Anterior cingulate cortex (tissue), 58 donors: ENCODE data around the gene FRMD4A.
"Not testable (repeated sequence)": the region's sequence is repeated elsewhere in the genome, so short reads cannot be mapped to it uniquely, and the experiment has no call there.

Source experiments
- DNase-seq, 58 donors: peaks; one replicate each; lab custom pipeline; 2025; lab: John Stamatoyannopoulos, UW

The FRMD4A gene

GRCh38 chr10:13905281-13905680 is 425.4 kb downstream of the FRMD4A start:
- DNase-seq: no peak

- DNase-seq: peak in 30 of 58 donors; percentile 12 to 57 (median 26)
Measured at GRCh38 chr10:13904064-13904463, 426.7 kb downstream of the FRMD4A start.

- no peak for DNase-seq
Measured at GRCh38 chr10:13902868-13903587, 427.7 kb downstream of the FRMD4A start.

- no peak for DNase-seq
Measured at GRCh38 chr10:13899941-13900340, 430.8 kb downstream of the FRMD4A start.

- DNase-seq: not testable (repeated sequence)
Measured at GRCh38 chr10:13896146-13896545, 434.6 kb downstream of the FRMD4A start.

- DNase-seq: no peak
Measured at GRCh38 chr10:13894412-13895093, 436.2 kb downstream of the FRMD4A start.

- no peak for DNase-seq
Measured at GRCh38 chr10:13893926-13894325, 436.8 kb downstream of the FRMD4A start.

GRCh38 chr10:13892871-13893270 is 437.9 kb downstream of the FRMD4A start:
- no peak for DNase-seq

GRCh38 chr10:13892001-13892491 is 438.7 kb downstream of the FRMD4A start:
- peak in 1 of 58 donors; percentile 38 for DNase-seq

GRCh38 chr10:13891128-13892000 is 439.4 kb downstream of the FRMD4A start:
- peak in 11 of 58 donors; percentile 14 to 50 (median 28) for DNase-seq

- peak in 36 of 58 donors; percentile 18 to 68 (median 41) for DNase-seq
Measured at GRCh38 chr10:13890233-13891127, 440.2 kb downstream of the FRMD4A start.

GRCh38 chr10:13887761-13888160 is 443.0 kb downstream of the FRMD4A start:
- DNase-seq: no peak

GRCh38 chr10:13885238-13885990 is 445.3 kb downstream of the FRMD4A start:
- peak in 48 of 58 donors; percentile 15 to 94 (median 65) for DNase-seq

- DNase-seq: no peak
Measured at GRCh38 chr10:13883636-13884444, 446.9 kb downstream of the FRMD4A start.

- peak in 8 of 58 donors; percentile 8 to 39 (median 26) for DNase-seq
Measured at GRCh38 chr10:13882119-13882711, 448.5 kb downstream of the FRMD4A start.

- no peak for DNase-seq
Measured at GRCh38 chr10:13880760-13881159, 450.0 kb downstream of the FRMD4A start.

GRCh38 chr10:13877154-13877909 is 453.4 kb downstream of the FRMD4A start:
- peak in 4 of 58 donors; percentile 6 to 54 (median 8) for DNase-seq
